ENCODE measurements around the gene LGR5.
"Not testable (repeated sequence)": the region's sequence is repeated elsewhere in the genome, so short reads cannot be mapped to it uniquely, and the experiment has no call there.

LGR5 gene

DNA sequence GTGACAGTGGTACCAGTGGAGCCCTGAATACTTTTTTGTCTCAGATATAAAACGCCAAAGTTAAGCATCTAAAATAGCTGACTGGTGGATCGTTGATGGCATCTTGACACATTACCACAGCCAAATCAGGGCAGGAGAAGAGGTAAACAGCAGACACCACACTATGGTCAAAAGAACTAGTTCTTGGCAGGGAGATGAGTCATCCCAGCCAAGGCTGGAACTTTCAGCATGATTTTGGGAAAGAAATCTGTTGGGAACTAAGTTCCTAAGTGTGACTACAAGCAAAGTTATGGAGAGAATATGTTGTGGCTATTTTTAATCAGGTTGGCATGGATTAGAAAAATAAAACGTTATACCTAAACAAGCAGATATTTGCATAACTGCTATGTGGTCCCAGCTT, 36.9 kb downstream of the LGR5 start:
- peak; percentile 7 for DNase-seq (ENCODE audit: low spot score)

DNA sequence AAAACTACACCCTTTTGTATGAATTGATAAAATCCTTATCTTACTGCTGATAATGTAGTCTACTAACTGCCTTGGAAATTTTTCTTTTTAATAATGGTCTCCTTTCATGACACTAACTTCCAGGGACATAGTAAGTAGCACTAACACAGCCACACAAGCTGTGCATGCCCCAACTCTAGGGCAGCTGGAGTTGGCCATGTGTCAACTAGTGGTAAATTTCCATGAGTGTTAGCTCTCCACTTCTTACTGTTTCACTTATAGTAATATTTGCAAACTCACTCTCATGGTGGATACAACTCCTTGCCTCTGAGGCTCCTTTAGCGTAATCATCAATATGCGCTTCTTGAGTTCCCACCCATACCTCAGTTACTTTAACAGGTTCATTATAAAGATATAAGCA, 38.0 kb downstream of the LGR5 start:
- no peak for DNase-seq (ENCODE audit: low spot score)

DNA sequence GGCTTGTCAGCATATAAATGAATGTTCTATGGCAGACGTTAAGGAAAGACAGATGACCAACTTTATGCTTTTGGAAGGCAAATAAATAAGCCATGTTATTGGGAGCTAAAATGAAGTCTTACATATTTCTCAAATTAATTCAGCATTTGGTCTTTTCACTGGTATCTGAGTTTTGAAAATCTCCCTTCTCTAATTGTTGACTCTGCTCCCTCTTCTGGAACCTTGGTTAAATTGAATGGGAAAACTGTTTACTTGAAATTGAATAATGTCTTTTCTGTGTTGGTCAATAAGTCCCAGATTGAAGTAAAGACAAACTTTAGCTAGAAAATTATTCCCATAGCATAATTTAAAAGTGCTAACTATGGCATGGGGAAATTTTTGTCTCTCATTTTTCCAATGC, 38.7 kb downstream of the LGR5 start:
- no peak for DNase-seq (ENCODE audit: low spot score)

DNA sequence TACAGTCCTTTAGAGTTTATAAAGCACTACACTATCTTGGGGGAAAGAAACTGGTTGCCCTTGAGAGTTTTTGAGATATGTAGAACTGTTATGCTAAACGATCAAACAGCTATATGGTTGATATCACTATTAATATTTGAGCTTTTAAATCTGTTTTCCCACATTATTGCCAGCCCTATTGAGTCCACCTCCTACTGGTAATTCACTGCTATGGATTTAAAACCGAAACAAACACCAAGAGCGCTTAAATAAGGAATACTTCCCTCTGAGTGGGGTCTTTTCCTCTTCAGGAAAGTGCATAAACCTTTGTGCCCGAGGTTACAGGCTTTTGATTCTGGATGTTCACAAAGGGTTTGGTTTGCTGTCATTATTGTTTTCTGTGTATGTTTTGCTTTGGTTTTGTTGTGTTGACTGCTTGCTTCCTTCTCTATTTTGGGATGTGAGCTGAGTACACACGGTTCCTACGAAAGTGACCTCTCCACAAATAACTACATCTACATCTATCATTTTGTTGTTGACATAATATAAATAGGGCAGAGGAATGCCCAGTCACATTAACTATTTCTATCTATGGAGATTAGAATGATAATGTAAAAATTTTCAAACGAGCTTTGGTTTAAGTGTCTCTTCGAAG, 44.8 kb downstream of the LGR5 start:
- DNase-seq (ENCODE audit: low spot score): no peak

DNA sequence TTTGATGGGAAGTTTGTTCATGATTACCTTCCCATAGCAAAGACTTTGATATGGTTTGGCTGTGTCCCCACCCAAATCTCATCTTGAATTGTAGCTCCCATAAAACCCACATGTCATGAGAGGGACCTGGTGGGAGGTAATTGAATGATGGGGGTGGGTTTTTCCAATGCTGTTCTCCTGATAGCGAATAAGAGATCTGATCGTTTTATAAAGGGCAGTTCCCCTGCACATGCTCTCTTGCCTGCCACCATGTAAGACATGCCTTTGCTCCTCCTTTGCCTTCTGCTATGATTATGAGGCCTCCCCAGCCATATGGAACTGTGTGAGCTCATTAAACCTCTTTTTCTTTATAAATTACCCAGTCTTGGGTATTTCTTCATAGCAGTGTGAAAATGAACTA, 51.2 kb downstream of the LGR5 start:
- DNase-seq (ENCODE audit: low spot score): not testable (repeated sequence)

DNA sequence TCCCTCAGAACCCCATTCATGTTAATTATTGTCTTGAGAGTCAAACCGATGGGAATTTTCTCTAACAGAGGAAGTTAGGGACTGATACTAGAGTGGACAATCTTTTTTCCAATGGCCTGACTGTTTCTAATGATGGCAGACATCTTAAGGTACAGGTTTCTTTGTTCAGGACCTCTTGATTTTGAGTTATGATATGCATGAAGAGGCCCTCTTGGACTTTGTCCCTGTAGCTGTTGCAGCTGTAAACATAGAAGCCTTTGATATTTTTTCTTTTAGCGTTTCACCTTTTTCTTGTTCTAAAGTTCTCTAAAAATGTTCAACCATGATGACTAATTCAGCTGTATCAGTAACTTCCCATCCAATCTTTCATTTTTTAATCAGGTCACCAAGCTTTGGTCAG, 53.0 kb downstream of the LGR5 start:
- no peak for DNase-seq (ENCODE audit: low spot score)

DNA sequence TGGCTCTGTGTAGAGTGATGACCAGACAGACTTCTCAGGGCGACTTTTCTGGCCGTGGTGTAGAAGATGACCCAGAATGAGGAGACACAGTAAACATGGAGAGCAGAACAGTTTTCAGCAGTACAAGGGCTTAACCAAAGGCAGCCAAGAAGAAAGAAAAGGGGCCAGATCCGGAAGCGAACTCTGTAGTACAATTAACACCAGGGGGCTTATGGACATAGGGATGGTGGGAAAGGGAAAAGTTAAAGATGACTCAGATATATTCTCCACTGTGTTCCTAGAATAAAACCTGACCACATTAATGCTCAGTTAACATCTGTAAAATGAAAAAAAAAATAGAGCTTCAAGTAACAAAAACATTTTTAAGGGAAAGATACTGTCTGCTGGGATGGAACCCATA, 60.2 kb downstream of the LGR5 start:
- no peak for DNase-seq (ENCODE audit: low spot score)

DNA sequence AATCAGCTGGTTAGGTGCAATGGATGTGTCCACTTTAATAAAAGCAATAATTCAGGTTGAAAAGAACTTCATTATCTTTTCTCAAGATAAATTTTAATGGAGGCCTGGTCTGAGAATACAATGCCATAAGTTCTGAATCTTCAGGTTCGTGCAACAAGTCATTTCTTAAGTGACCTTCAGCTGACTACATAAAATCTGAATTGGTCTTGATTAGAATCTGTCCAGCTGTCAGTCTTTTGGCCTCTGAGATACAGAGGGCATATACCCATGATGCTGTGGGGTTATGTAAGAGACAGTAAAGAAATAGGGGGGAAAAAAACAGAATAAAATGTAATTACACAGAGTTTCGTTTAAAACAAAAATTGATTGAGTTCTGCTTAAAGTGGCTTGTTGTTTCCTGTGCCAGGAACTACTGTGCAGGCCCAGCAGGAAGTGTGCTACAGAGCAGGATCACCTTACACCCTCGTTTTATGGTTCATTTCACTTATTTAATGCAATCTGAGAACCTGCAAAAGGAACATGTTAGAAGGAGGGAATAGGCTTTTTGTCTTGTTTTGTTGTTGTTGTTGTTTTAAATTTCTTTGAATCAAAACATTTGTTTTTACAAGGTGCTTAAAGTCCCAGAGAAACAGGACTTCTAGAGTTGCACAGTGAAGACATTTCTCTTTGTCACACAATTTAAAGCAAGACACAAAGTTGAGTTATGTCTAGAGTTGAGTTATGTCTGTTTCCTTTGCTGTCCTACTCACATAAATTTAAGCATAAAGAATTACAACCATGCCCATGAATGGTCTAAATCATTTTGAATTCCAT, 64.2 kb downstream of the LGR5 start:
- DNase-seq (ENCODE audit: low spot score): no peak

DNA sequence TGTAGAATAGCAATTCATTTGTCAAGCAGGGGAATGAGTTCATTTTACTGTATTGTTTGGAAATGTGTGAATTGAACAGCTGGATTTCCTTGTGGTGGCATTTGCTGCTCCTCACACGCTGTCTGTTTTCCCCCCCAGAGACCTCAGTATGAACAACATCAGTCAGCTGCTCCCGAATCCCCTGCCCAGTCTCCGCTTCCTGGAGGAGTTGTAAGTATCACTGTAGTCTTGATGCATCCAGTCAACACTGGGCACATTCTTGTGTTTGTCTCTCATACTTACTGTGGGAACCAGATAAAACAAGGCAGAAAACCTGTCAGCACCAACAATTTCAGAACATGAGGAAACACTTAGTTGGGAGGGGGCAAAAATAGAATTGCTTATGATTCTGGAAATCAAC, 64.9 kb downstream of the LGR5 start:
- no peak for DNase-seq (ENCODE audit: low spot score)

DNA sequence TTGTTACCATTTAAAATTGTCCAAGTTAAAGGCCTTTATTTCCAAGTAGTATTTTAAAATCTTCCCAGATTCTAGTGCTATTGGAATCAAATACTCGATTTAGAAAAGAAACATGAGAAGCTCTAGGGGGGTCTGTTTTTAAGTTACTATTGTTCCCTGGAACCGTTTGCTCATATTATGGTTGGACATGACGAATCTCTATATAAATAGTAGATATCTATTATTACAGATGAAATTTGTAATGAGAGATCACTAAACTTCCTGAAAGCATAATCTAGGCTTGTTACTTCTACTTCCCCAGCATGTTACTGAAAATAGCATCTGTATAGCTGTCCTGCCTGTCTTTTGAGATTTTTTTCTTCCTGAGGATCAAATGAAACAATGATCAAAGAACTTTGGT, 70.1 kb downstream of the LGR5 start:
- DNase-seq (ENCODE audit: low spot score): no peak

DNA sequence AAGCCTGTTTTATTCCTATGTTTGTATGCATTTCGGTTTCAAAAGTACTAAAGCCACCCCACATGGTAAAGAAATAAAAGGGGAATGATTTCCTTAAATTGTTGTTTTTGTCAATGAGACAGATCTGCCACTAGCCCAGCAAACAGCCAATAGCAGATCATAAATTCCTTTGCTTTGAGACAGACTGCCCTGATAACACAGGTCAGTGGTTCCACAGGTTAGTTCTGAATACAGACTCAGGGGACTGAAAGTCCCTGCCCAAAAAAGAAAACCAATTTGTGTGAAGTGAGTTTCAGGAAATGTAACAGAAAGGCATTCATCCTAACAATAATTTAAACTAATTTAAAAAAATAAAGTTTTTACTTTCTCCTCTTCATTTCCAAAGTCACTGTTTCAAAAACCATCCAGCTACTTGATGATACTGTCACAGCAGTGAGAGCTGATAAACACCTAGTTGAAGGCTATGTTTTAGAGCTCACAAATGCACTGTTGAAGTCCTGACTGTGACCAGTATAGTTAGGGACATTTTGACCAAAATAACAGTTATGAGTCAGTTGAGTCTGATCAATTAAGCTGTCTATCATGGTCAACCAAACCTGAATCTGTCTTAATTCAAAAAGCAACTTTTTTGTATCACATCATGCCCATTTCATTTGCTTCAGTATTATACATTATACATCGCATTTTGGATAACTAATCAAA, 77.7 kb downstream of the LGR5 start:
- DNase-seq (ENCODE audit: low spot score): no peak

DNA sequence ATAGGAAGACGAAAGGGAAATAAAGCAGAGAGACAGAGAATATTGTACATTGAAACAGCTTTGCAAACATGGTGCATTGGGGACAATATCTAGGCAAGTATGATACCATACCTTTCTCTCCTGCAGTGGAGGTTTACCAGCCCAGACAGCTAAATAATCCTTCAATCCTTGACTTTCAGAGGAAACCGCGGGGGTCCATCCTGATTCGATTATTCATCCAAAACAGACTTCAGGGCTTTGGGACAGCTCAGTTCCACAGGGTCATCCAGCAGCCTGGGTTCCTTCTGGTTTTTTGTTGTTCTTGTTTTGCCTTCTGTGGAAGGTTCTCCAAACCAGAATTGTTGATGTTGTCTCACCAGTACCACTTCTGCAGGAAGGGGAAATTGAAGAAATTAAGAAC, 81.5 kb downstream of the LGR5 start:
- no peak for DNase-seq (ENCODE audit: low spot score)

DNA sequence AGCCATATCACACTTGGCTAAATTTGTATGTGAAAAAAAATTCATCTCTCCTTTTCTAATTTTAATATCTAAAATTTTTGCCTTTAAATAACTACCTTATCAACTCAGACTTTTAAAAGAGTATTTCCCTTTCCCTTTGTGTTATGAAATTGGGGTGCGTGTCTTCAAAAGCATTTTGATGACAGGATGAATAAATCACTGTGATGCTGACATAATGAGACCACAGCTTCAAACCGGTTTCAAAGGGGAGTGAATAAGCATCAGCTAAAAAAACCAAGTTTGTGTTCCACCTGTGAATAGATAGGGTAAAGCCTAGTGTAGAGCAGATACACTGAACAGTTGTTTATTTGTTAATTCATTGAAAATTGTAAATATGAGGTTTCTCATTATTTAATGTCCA, 85.0 kb downstream of the LGR5 start:
- DNase-seq (ENCODE audit: low spot score): no peak

DNA sequence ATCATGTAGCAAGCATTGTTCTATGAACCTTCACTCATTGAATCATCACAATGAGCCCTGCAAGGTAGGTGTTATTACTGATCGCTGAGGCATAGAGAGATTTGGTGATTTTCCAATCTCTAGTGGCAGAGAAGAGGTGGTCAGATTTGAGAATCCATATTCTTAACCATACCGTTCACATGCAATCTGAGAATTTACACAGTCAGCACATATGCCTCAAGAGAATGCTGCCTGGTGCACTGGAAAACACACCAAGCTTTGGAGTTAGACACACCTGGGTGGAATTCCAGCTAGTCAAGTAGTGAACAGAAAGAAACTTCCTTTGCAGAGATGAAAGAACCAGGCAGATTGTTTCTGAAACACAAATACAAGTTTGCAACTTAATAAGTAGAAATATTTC, 94.1 kb downstream of the LGR5 start:
- no peak for DNase-seq (ENCODE audit: low spot score)

DNA sequence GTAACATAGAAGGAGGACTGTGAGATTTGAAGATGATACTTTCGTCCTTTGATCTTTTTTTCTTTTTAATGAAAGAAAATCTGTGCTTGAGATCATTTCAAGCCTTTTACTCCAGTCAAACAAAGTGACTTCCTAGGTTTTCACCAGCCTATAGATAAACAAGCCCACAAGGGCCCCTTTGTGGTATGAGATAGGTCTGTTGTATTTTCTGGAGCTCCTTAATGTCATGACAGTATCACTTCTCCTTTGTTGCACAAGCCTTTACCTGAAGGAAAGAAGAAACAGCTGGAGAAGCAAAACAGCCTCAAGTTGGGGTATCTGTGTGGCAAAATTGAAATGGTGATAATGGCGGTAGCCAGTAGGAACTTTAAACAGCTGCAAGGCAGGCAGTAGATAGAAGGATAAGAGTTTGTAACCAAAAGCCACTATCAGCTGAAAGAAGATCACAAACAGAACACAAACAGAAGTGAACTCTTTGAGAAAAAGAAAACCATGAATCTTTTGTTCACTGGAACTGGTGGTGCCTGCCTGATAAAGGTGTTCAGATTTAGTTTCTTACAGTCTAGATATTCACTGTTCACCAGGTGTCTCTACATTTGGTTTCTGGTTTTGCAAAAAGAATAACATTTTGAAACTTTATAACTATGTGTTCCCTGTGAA, 96.8 kb downstream of the LGR5 start:
- DNase-seq (ENCODE audit: low spot score): no peak

DNA sequence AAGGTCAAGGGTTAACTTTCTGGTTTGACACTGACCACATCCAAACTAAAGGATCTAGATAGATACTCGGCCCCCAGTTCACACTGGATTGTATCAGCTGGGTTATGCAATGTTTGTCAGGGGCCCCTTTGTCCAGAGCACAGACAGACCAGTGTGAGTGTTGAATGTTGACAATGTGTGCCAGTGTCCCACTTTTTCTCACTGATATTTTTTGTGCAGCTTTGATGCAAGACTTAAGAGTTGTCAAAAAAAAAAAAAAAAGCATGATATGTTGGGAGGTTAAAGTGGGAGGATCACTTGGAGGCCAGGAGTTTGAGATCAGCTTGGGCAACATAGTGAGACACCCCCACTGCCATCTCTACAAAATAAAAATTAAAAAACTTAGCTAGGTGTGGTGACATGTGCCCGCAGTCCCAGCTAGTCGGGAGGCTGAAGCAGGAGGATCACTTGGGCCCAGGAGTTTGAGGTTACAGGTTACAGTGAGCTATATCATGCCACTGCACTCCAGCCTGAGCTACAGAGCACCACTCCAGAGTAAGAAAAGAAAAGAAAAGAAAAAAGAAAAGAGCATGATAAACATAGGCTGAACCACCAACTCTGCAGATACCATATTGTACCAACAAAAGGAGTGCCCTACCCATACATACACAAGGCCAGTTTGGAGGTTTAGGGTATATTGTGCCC, 97.5 kb downstream of the LGR5 start:
- no peak for DNase-seq (ENCODE audit: low spot score)

DNA sequence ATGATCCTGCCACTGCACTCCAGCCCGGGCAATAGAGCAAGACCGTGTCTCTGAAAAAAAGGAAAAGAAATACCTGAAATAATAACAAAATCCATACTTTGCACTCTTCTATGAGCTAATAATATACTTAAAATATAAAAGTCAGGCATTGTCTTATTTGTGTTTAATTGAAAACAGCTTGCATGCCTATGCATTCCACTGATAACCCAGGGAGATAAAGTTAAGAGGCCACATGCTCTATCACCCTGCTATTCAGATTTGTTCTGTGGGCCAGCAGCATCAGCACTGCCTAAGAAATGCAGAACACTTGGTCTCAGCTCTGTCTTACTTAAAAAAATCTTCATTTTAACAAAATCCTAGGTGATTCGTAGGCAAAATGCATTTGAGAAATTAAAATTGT, 99.2 kb downstream of the LGR5 start:
- DNase-seq (ENCODE audit: low spot score): no peak

DNA sequence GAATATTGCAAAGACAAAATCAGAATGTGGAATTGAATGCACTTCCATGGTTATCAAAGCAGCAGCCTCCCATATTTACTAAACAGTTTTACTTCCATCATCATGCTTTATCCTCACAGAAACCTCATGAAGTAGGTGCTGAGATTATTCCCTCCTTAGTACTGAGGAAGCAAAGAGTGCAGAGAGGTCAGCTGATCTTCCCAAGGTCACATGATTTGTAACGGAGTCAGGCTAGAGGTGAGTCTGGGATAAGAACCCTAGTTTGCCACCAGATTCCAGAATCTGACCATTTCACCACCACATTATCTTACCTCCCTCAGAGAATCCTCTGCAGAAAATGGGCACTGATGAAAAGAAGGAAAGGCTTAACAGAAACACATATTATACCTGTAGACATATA, 102.0 kb downstream of the LGR5 start:
- no peak for DNase-seq (ENCODE audit: low spot score)

DNA sequence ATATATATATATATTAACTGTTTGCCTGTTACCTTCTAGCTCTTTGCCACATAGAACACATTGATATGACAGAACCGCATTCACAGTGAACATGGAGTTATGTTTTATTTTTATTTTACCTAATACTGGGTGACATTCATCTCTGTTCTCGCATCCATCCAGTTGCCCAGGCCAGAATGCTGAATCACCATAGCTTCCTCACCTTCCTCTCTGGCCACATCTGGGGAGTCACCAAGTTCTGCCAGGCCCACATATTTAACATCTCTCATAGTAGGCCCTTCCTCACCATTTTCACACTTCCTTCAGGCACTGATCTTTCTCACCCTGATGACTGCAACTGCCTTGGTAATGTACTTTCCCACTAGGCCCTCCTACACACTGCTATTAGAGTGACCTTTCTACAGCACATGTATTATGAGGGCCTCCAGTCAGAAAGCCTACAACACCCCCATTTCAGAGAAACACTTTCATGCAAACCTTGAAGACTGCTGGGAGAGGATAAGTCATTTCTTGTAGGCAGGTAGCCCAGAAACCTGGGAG, 106.8 kb downstream of the LGR5 start:
- DNase-seq (ENCODE audit: low spot score): no peak

DNA sequence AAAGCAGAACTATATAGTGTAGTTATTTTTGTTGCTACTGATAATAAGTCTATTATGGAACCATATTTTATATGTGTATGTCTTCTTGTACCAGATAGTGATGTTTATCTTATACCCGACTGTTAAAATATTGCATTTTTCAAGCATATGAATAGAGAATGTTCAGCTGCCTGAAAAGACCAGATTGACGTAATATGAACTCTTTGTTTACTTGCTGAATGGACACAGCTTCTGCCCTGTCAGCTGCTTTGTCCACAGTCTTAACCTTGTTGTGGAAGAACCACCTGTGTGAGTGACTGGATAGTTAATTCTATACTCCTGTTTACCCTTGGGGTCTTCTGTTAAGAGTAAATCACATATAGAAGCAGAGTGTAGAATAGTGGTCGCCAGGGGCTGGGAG, 109.3 kb downstream of the LGR5 start:
- no peak for DNase-seq (ENCODE audit: low spot score)

DNA sequence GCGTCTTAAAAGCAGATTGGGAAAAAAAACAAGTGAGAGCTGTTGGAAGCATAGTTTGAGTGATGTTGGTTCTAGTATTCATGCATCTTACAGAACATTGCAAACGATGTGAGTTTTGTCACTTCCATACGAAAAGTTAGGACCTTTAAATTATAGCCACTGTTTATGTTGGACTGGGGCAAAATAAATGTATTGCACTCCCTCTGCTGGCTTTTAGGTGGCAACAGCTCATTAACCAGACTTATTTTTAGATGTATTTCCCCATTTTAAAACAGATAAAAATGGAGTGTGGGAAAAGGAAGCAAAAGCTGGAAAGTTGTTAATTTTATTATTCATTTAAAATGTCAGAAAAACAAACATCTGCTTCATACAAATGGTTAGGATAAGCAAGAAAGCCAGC, 111.9 kb downstream of the LGR5 start:
- DNase-seq (ENCODE audit: low spot score): peak; percentile 66
